Panc1 (cell line): Measurements from ENCODE around the gene LHFPL4.

ENCODE experiments used
- POLR2AphosphoS5 ChIP-seq: IDR thresholded peaks from 2 replicates; pipeline ENCODE4 v1.6.1; 2012; ENCODE audit warnings: mild to moderate bottlenecking, low read depth, low read length, moderate library complexity
- SIN3A ChIP-seq: IDR thresholded peaks from 2 replicates; pipeline ENCODE4 v1.6.1; 2012; ENCODE audit warnings: low read depth, mild to moderate bottlenecking, low read length, moderate library complexity, borderline replicate concordance; ENCODE audit not compliant: insufficient read depth
- TF ChIP-seq, protein P1 (sequence below): fragments of 450-650 bp; IDR thresholded peaks from 2 replicates; pipeline ENCODE4 v1.5.1; 2017; ENCODE audit warnings: mild to moderate bottlenecking

- no peak for TF ChIP-seq POLR2AphosphoS5
- TF ChIP-seq SIN3A = no peak
- TF ChIP-seq, protein P1, sequence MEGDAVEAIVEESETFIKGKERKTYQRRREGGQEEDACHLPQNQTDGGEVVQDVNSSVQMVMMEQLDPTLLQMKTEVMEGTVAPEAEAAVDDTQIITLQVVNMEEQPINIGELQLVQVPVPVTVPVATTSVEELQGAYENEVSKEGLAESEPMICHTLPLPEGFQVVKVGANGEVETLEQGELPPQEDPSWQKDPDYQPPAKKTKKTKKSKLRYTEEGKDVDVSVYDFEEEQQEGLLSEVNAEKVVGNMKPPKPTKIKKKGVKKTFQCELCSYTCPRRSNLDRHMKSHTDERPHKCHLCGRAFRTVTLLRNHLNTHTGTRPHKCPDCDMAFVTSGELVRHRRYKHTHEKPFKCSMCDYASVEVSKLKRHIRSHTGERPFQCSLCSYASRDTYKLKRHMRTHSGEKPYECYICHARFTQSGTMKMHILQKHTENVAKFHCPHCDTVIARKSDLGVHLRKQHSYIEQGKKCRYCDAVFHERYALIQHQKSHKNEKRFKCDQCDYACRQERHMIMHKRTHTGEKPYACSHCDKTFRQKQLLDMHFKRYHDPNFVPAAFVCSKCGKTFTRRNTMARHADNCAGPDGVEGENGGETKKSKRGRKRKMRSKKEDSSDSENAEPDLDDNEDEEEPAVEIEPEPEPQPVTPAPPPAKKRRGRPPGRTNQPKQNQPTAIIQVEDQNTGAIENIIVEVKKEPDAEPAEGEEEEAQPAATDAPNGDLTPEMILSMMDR = no peak
Observed at GRCh38 chr3:9469986-9470385, 83.6 kb downstream of the LHFPL4 start.
